Measurements from ENCODE around the gene HBEGF. TPM values are rescaled to one million over a fixed set of nuclear protein-coding genes. Genes with fewer than 3 reads are reported as not detected.

HBEGF gene
- total RNA-seq, 1 donor from 2014 or later = 31.6 TPM

- Histone ChIP-seq H3K36me3 (ENCODE audit: control insufficient read depth, insufficient read depth, low read length) (no peaks in the 10 kb centered on the region), H3K4me3 (ENCODE audit: low read depth, low read length) (no peak overlapping the region), H3K27me3 (ENCODE audit: control insufficient read depth, insufficient read depth, low read length) (no peaks in the 10 kb centered on the region)
- no peak for TF ChIP-seq CTCF (IDR thresholded peaks at IDR 0.05; ENCODE audit: insufficient read depth, low read length, poor library complexity, severe bottlenecking)
- DNase-seq (ENCODE audit: low read depth) = no peak
Measured at GRCh38 chr5:140293849-140294100, 52.6 kb downstream of the HBEGF start.

- no peaks in the 10 kb centered on the region for H3K27me3 ChIP-seq (ENCODE audit: control insufficient read depth, insufficient read depth, low read length)
- no peak overlapping the region for H3K4me3 ChIP-seq (ENCODE audit: low read depth, low read length)
- H3K36me3 ChIP-seq (ENCODE audit: control insufficient read depth, insufficient read depth, low read length) = no peaks in the 10 kb centered on the region
- TF ChIP-seq CTCF (IDR thresholded peaks at IDR 0.05; ENCODE audit: insufficient read depth, low read length, poor library complexity, severe bottlenecking) = no peak
- no peak for DNase-seq (ENCODE audit: low read depth)
Measured at GRCh38 chr5:140293091-140293848, 53.1 kb downstream of the HBEGF start.

GRCh38 chr5:140292212-140293036 lies 54.0 kb downstream of the HBEGF start:
- no peak for TF ChIP-seq CTCF (IDR thresholded peaks at IDR 0.05; ENCODE audit: insufficient read depth, low read length, poor library complexity, severe bottlenecking)
- H3K27me3 ChIP-seq (ENCODE audit: control insufficient read depth, insufficient read depth, low read length) = no peaks in the 10 kb centered on the region
- no peak for DNase-seq (ENCODE audit: low read depth)

DNA sequence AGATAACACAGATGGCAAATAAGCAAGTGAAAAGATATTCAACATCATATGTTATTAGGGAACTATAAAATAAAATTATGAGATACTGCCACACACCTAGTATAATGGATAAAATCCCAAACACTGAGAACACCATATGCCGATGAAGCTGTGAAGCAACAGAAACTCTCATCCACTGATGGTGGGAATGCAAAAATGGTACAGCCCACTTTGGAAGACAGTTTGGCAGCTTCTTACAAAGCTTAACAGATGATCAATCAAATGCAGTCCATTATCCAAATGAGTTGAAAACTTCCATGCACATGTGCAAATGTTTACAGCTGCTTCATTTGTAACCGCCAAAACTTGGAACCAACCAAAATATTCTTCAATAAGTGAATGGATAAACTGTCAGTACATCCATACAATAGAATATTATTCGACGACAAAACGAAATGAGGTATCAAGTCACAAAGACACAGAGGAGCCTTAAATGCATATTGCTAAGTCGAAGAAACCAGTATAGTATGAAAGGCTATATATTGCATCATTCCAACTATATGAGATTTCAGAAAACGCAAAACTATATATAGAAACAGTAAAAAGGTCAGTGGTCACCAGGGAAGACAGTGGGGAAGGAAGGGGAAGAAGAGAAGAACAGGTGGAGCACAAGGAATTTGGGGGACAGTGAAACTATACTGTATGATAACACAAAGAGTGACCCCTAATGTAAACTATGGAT lies 58.4 kb downstream of the HBEGF start:
- no peaks in the 10 kb centered on the region for H3K36me3 ChIP-seq (ENCODE audit: control insufficient read depth, insufficient read depth, low read length)
- TF ChIP-seq CTCF (IDR thresholded peaks at IDR 0.05; ENCODE audit: insufficient read depth, low read length, poor library complexity, severe bottlenecking) = no peak
- H3K27me3 ChIP-seq (ENCODE audit: control insufficient read depth, insufficient read depth, low read length) = no peaks in the 10 kb centered on the region
- no peak for DNase-seq (ENCODE audit: low read depth)
- no peak overlapping the region for H3K4me3 ChIP-seq (ENCODE audit: low read depth, low read length)

More at GRCh38 chr5:140292212-140293036, 54.0 kb downstream of the HBEGF start:
- no peaks in the 10 kb centered on the region for H3K36me3 ChIP-seq (ENCODE audit: control insufficient read depth, insufficient read depth, low read length)
- no peak overlapping the region for H3K4me3 ChIP-seq (ENCODE audit: low read depth, low read length)

- Histone ChIP-seq H3K36me3 (ENCODE audit: control insufficient read depth, insufficient read depth, low read length) (no peaks in the 10 kb centered on the region), H3K4me3 (ENCODE audit: low read depth, low read length) (no peak overlapping the region), H3K27me3 (ENCODE audit: control insufficient read depth, insufficient read depth, low read length) (no peaks in the 10 kb centered on the region)
- no peak for TF ChIP-seq CTCF (IDR thresholded peaks at IDR 0.05; ENCODE audit: insufficient read depth, low read length, poor library complexity, severe bottlenecking)
- no peak for DNase-seq (ENCODE audit: low read depth)
Measured at GRCh38 chr5:140286424-140286823, 60.0 kb downstream of the HBEGF start.

All from kidney epithelial cell (primary cell).